IMR-90 (cell line): ENCODE data around the gene RYR2. TPM values are rescaled to one million over a fixed set of nuclear protein-coding genes. Genes with fewer than 3 reads are reported as not detected.

Source experiments
- ATAC-seq: fragments of 200-7000 bp; cut with Tn5 transposase; 2 replicates; pipeline ENCODE4 v1.9.1; 2020; ENCODE audit warnings: low read depth, mild to moderate bottlenecking, moderate library complexity
- BruUV-seq: library from RNA; stranded (reverse); fragments of 400-500 nt; replicated peaks from 2 replicates; lab custom pipeline; 2021; lab: Mats Ljungman, UMichigan
- CTCF ChIA-PET: fragments of 300-600 bp; formaldehyde crosslinking; extraction: SDS; loops from one replicate; lab custom pipeline; 2021; ENCODE audit warnings: antibody characterized with exemption; lab: Yijun Ruan, JAX
- POLR2A ChIA-PET: fragments of 300-600 bp; sonication (Branson Sonifier 250); formaldehyde crosslinking; loops from one replicate; lab custom pipeline; 2022; ENCODE audit warnings: antibody characterized with exemption; ENCODE audit not compliant: unreplicated experiment; lab: Charles Lee
- DNase-seq: peaks from one replicate; pipeline ENCODE4 v3.0.0; 2013
- H2AFZ ChIP-seq: replicated peaks from 2 replicates; pipeline ENCODE3; 2013; ENCODE audit warnings: low read length, mild to moderate bottlenecking; ENCODE audit not compliant: poor library complexity
- H2AK5ac ChIP-seq: 2 replicates; pipeline ENCODE4 v1.6.1; 2013; ENCODE audit warnings: low read depth, low read length, inconsistent platforms
- H2AK9ac ChIP-seq: replicated peaks from 2 replicates; pipeline ENCODE3; 2013; ENCODE audit warnings: mild to moderate bottlenecking, low read depth, low read length, moderate library complexity; ENCODE audit not compliant: poor library complexity
- H2BK120ac ChIP-seq: 2 replicates; pipeline ENCODE4 v1.6.1; 2013; ENCODE audit warnings: low read depth, low read length, inconsistent platforms
- H2BK15ac ChIP-seq: 3 replicates; pipeline ENCODE4 v1.6.1; 2013; ENCODE audit warnings: low read depth, low read length, inconsistent platforms
- H2BK20ac ChIP-seq: 2 replicates; pipeline ENCODE4 v1.6.1; 2013; ENCODE audit warnings: low read depth, mild to moderate bottlenecking, inconsistent platforms, low read length, moderate library complexity
- H2BK5ac ChIP-seq: 2 replicates; pipeline ENCODE4 v1.6.1; 2013; ENCODE audit warnings: mild to moderate bottlenecking, low read depth, low read length, inconsistent platforms; ENCODE audit not compliant: poor library complexity, severe bottlenecking
- H3K14ac ChIP-seq: replicated peaks from 2 replicates; pipeline ENCODE4 v1.6.1; 2013; ENCODE audit warnings: low read depth, low read length, inconsistent platforms
- H3K18ac ChIP-seq: 2 replicates; pipeline ENCODE4 v1.6.1; 2013; ENCODE audit warnings: low read depth, low read length, control low read depth
- H3K23ac ChIP-seq: 2 replicates; pipeline ENCODE4 v1.6.1; 2013; ENCODE audit warnings: low read depth, low read length, inconsistent platforms
- H3K27ac ChIP-seq: 2 replicates; pipeline ENCODE4 v1.5.1; 2013; ENCODE audit warnings: mild to moderate bottlenecking, control low read depth, low read length; ENCODE audit not compliant: insufficient read depth
- H3K27me3 ChIP-seq: 2 replicates; pipeline ENCODE4 v1.6.1; 2013; ENCODE audit warnings: low read length; ENCODE audit not compliant: control insufficient read depth, insufficient read depth
- H3K36me3 ChIP-seq: 2 replicates; pipeline ENCODE4 v1.6.1; 2013; ENCODE audit warnings: low read length, mixed read lengths; ENCODE audit not compliant: control insufficient read depth, insufficient read depth
- H3K4ac ChIP-seq: 2 replicates; pipeline ENCODE4 v1.6.1; 2013; ENCODE audit warnings: low read depth, low read length, inconsistent platforms
- H3K4me1 ChIP-seq: 2 replicates; pipeline ENCODE4 v1.6.1; 2013; ENCODE audit warnings: low read length, mixed read lengths; ENCODE audit not compliant: control insufficient read depth, insufficient read depth
- H3K4me2 ChIP-seq: 2 replicates; pipeline ENCODE4 v1.6.1; 2013; ENCODE audit warnings: low read depth, mild to moderate bottlenecking, control low read depth, low read length, moderate library complexity
- H3K4me3 ChIP-seq: 2 replicates; pipeline ENCODE4 v1.5.1; 2013; ENCODE audit warnings: low read depth, mild to moderate bottlenecking, control low read depth, low read length, moderate library complexity; ENCODE audit not compliant: insufficient read depth
- H3K56ac ChIP-seq: 2 replicates; pipeline ENCODE4 v1.6.1; 2013; ENCODE audit warnings: low read length, inconsistent platforms; ENCODE audit not compliant: insufficient read depth; ENCODE audit errors: extremely low read depth
- H3K79me1 ChIP-seq, 2 experiments: 2 replicates each; pipeline ENCODE4 v1.6.1; 2013; ENCODE audit warnings: low read length in 2 of 2, inconsistent platforms in 1 of 2, low read depth in 1 of 2
- H3K9ac ChIP-seq: 2 replicates; pipeline ENCODE4 v1.6.1; 2013; ENCODE audit warnings: low read depth, low read length, control low read depth
- H3K9me1 ChIP-seq: 2 replicates; pipeline ENCODE4 v1.6.1; 2013; ENCODE audit warnings: low read length, inconsistent platforms; ENCODE audit not compliant: insufficient read depth
- H3K9me3 ChIP-seq: 2 replicates; pipeline ENCODE4 v1.6.1; 2013; ENCODE audit warnings: low read length; ENCODE audit not compliant: control insufficient read depth, insufficient read depth
- H4K20me1 ChIP-seq: 2 replicates; pipeline ENCODE4 v1.6.1; 2013; ENCODE audit warnings: low read length, inconsistent platforms; ENCODE audit not compliant: insufficient read depth
- H4K5ac ChIP-seq: 2 replicates; pipeline ENCODE4 v1.6.1; 2013; ENCODE audit warnings: mild to moderate bottlenecking, low read depth, low read length, control low read depth
- H4K8ac ChIP-seq, 2 experiments: 2 replicates each; pipeline ENCODE4 v1.6.1; 2013; ENCODE audit warnings: low read depth in 2 of 2, low read length in 2 of 2, control low read depth in 1 of 2, inconsistent platforms in 1 of 2
- H4K91ac ChIP-seq: 2 replicates; pipeline ENCODE4 v1.6.1; 2013; ENCODE audit warnings: low read depth, low read length, inconsistent platforms; ENCODE audit not compliant: insufficient read depth
- CEBPB ChIP-seq: IDR thresholded peaks from 2 replicates; pipeline ENCODE4 v1.6.1; 2012; ENCODE audit warnings: low read depth, low read length, improper control_type of control experiment
- CTCF ChIP-seq: conservative IDR thresholded peaks from 2 replicates; pipeline ENCODE4 v1.5.1; 2012; ENCODE audit warnings: mild to moderate bottlenecking, low read depth, low read length, improper control_type of control experiment
- ELK1 ChIP-seq: fragments of 150-350 bp; IDR thresholded peaks from 2 replicates; pipeline ENCODE4 v1.6.1; 2016; ENCODE audit warnings: low read depth, mild to moderate bottlenecking, low read length, moderate library complexity, borderline replicate concordance
- FOS ChIP-seq: fragments of 150-350 bp; IDR thresholded peaks from 2 replicates; pipeline ENCODE4 v1.6.1; 2016; ENCODE audit warnings: low read depth, low read length
- MAFK ChIP-seq: IDR thresholded peaks from 2 replicates; pipeline ENCODE4 v1.6.1; 2012; ENCODE audit warnings: low read depth, low read length, improper control_type of control experiment
- MAZ ChIP-seq: IDR thresholded peaks from 2 replicates; pipeline ENCODE4 v1.6.1; 2012; ENCODE audit warnings: low read depth, mild to moderate bottlenecking, low read length, improper control_type of control experiment, moderate library complexity, borderline replicate concordance
- NFE2L2 ChIP-seq: fragments of 150-350 bp; IDR thresholded peaks from 2 replicates; pipeline ENCODE4 v1.6.1; 2016; ENCODE audit warnings: low read depth, mild to moderate bottlenecking, low read length
- POLR2A ChIP-seq: IDR thresholded peaks from 2 replicates; pipeline ENCODE4 v1.6.1; 2012; ENCODE audit warnings: mild to moderate bottlenecking, low read depth, low read length
- RAD21 ChIP-seq: IDR thresholded peaks from 2 replicates; pipeline ENCODE4 v1.6.1; 2012; ENCODE audit warnings: low read length, improper control_type of control experiment
- RCOR1 ChIP-seq: IDR thresholded peaks from 2 replicates; pipeline ENCODE4 v1.6.1; 2012; ENCODE audit warnings: mild to moderate bottlenecking, low read length, improper control_type of control experiment; ENCODE audit not compliant: insufficient replicate concordance
- RFX5 ChIP-seq: IDR thresholded peaks from 2 replicates; pipeline ENCODE4 v1.8.0; 2012; ENCODE audit warnings: low read depth, mild to moderate bottlenecking, low read length, moderate library complexity
- SMC3 ChIP-seq: fragments of 150-350 bp; IDR thresholded peaks from 2 replicates; pipeline ENCODE4 v1.6.1; 2016; ENCODE audit warnings: low read depth, mild to moderate bottlenecking, antibody characterized with exemption, low read length, moderate library complexity
- USF2 ChIP-seq: fragments of 150-350 bp; IDR thresholded peaks from 2 replicates; pipeline ENCODE4 v1.6.1; 2017; ENCODE audit warnings: mild to moderate bottlenecking, antibody characterized with exemption, low read length, low read depth
- WGBS, 2 experiments: methylation state at CpG; one replicate each; pipeline versions ENCODE4 v1.1.5 to v1.1.7; 2013; ENCODE audit warnings: missing lambda C conversion rate in 2 of 2; ENCODE audit not compliant: insufficient read length in 1 of 2; ENCODE audit errors: extremely low coverage in 2 of 2; 5-methylcytosine and 5-hydroxymethylcytosine counted together
- dilution Hi-C: fragments of 300-500 bp; cut with HindIII; formaldehyde crosslinking; loops from one replicate; pipeline ENCODE4 v1.14.3; 2018; ENCODE audit warnings: low sequenced_read_pairs; ENCODE audit not compliant: unreplicated experiment
- in situ Hi-C: fragments of 300-500 bp; cut with MboI; formaldehyde crosslinking; loops from 3 replicates; pipeline ENCODE4 v1.14.3; 2019; ENCODE audit warnings: low sequenced_read_pairs, inconsistent platforms, mixed read lengths
- intact Hi-C: fragments of 100-400 bp; cut with micrococcal nuclease; formaldehyde crosslinking; loops from 2 replicates; pipeline ENCODE4 v1.10.0; 2022
- polyA plus RNA-seq, 3 experiments: library from polyadenylated mRNA; depleted of rRNA; stranded (reverse); fragments of >200 nt; gene quantifications; 2 replicates each; pipeline ENCODE4 v1.2.3, GENCODE V29; 2012; ENCODE audit warnings: low replicate concordance in 1 of 3
- total RNA-seq: library from RNA; depleted of rRNA; stranded (reverse); fragments of >200 nt; gene quantifications from 2 replicates; pipeline ENCODE4 v1.2.3, GENCODE V29; 2012

Gene RYR2
- total and polyA plus RNA-seq, 2 of the 4 experiments (the other 2 are of a cell fraction) = not detected

- Histone ChIP-seq H2AK9ac (no peak overlapping the region), H4K91ac (no peak overlapping the region), H3K14ac (no peak overlapping the region), H3K4me3 (no peak overlapping the region), H3K18ac (no peak overlapping the region), H2BK15ac (no peak overlapping the region), H4K5ac (no peak overlapping the region), H2BK20ac (no peak overlapping the region), H3K23ac (no peak overlapping the region), H3K9ac (no peak overlapping the region), H3K56ac (no peak overlapping the region), H2AFZ (no peak overlapping the region), H3K27me3 (no peaks in the 10 kb centered on the region), H3K4ac (no peak overlapping the region), H2AK5ac (no peak overlapping the region), H3K27ac (no peak overlapping the region), H3K79me1 (no peaks in the 10 kb centered on the region), H3K36me3 (no peaks in the 10 kb centered on the region), H2BK5ac (no peak overlapping the region), H3K4me2 (no peak overlapping the region), H3K9me1 (no peaks in the 10 kb centered on the region), H4K20me1 (no peaks in the 10 kb centered on the region), H2BK120ac (no peak overlapping the region), H3K9me3 (peaks cover 2% of the 10 kb centered on the region; the same call in 1 of the 2 replicates), H4K8ac (no peak overlapping the region), H3K4me1 (no peaks in the 10 kb centered on the region)
- BruUV-seq = no TSS peak
- intact Hi-C loops (loop anchor here (5.0 kb wide), 1 partner anchor 123 kb away; no protein-coding TSS in a partner anchor), dilution Hi-C loops (no loop called here), in situ Hi-C loops (no loop called here)
- DNase-seq = no peak
- ChIA-PET POLR2A (no interaction called here), CTCF (no interaction called here)
- ATAC-seq = no peak
- TF ChIP-seq CTCF = no peak
- no peak for TF ChIP-seq ELK1
- TF ChIP-seq FOS = no peak
- no peak for TF ChIP-seq SMC3
- TF ChIP-seq RAD21 = no peak
- TF ChIP-seq RCOR1 = no peak
- TF ChIP-seq POLR2A = no peak
- no peak for TF ChIP-seq RFX5
- no peak for TF ChIP-seq NFE2L2
- no peak for TF ChIP-seq CEBPB
- TF ChIP-seq USF2 = no peak
- no peak for TF ChIP-seq MAFK
- TF ChIP-seq MAZ = no peak
- WGBS, 2 experiments = no CpG with 5 or more reads among the region's 4 CpGs
Measured at GRCh38 chr1:237269938-237270337, 228.0 kb downstream of the RYR2 start.
